Measurements from ENCODE around the gene F13B. TPM values are rescaled to one million over a fixed set of nuclear protein-coding genes. Genes with fewer than 3 reads are reported as not detected.
"Not testable (repeated sequence)": the region's sequence is repeated elsewhere in the genome, so short reads cannot be mapped to it uniquely, and the experiment has no call there.

Gene F13B
- total RNA-seq, 1 experiment from 2014 or later = not detected

- ChIA-PET CTCF (interaction anchor here (0.6 to 0.7 kb wide), 4 partner anchors 19 to 918 kb away, joined by 3 to 5 read pairs (median 3); no protein-coding TSS in a partner anchor), POLR2A (interaction anchor here (1.3 kb wide), 1 partner anchor 10 kb away, joined by 3 read pairs; no protein-coding TSS in a partner anchor)
- Mint-ChIP-seq H3K4me1 (ENCODE audit: insufficient read depth, unreplicated experiment) (peaks cover 13% of the 10 kb centered on the region), H3K27ac (ENCODE audit: low read depth, unreplicated experiment) (no peak overlapping the region), H3K4me3 (ENCODE audit: unreplicated experiment) (no peak overlapping the region), H3K36me3 (ENCODE audit: insufficient read depth, unreplicated experiment) (no peaks in the 10 kb centered on the region), H3K27me3 (ENCODE audit: insufficient read depth, unreplicated experiment) (no peaks in the 10 kb centered on the region), H3K9me3 (ENCODE audit: unreplicated experiment) (no peaks in the 10 kb centered on the region)
- intact Hi-C loops (cut with micrococcal nuclease) = no loop called here
- no peak for DNase-seq (ENCODE audit: unreplicated experiment)
- no peak for TF ChIP-seq CTCF (IDR thresholded peaks at IDR 0.05; ENCODE audit: unreplicated experiment)
- BruUV-seq (replicated peaks) = no TSS peak
Observed at GRCh38 chr1:197036861-197037260, 30.2 kb downstream of the F13B start.

- BruUV-seq (replicated peaks); H3K4me3 Mint-ChIP-seq (ENCODE audit: unreplicated experiment); POLR2A ChIA-PET; H3K36me3 Mint-ChIP-seq (ENCODE audit: insufficient read depth, unreplicated experiment); H3K27me3 Mint-ChIP-seq (ENCODE audit: insufficient read depth, unreplicated experiment); intact Hi-C loops (cut with micrococcal nuclease); H3K27ac Mint-ChIP-seq (ENCODE audit: low read depth, unreplicated experiment); CTCF ChIA-PET; H3K9me3 Mint-ChIP-seq (ENCODE audit: unreplicated experiment): not testable (repeated sequence)
- DNase-seq (ENCODE audit: unreplicated experiment) = peak; percentile 65
- peaks cover 13% of the 10 kb centered on the region for H3K4me1 Mint-ChIP-seq (ENCODE audit: insufficient read depth, unreplicated experiment)
Observed at GRCh38 chr1:197034631-197035339, 32.3 kb downstream of the F13B start.

- no peak overlapping the region for H3K27ac Mint-ChIP-seq (ENCODE audit: low read depth, unreplicated experiment)
- BruUV-seq (replicated peaks) = no TSS peak
- ChIA-PET POLR2A (no interaction called here), CTCF (interaction anchor here (0.6 to 1.0 kb wide), 2 partner anchors 195 to 334 kb away, joined by 3 read pairs; no protein-coding TSS in a partner anchor)
- H3K9me3 Mint-ChIP-seq (ENCODE audit: unreplicated experiment) = no peaks in the 10 kb centered on the region
- no peak for DNase-seq (ENCODE audit: unreplicated experiment)
- TF ChIP-seq CTCF (IDR thresholded peaks at IDR 0.05; ENCODE audit: unreplicated experiment) = no peak
- no peaks in the 10 kb centered on the region for H3K27me3 Mint-ChIP-seq (ENCODE audit: insufficient read depth, unreplicated experiment)
- intact Hi-C loops (cut with micrococcal nuclease) = no loop called here
- no peaks in the 10 kb centered on the region for H3K36me3 Mint-ChIP-seq (ENCODE audit: insufficient read depth, unreplicated experiment)
- peaks cover 4% of the 10 kb centered on the region for H3K4me1 Mint-ChIP-seq (ENCODE audit: insufficient read depth, unreplicated experiment)
- H3K4me3 Mint-ChIP-seq (ENCODE audit: unreplicated experiment) = no peak overlapping the region
Observed at GRCh38 chr1:197029749-197030148, 37.3 kb downstream of the F13B start.

- intact Hi-C loops (cut with micrococcal nuclease) = no loop called here
- no peak overlapping the region for H3K27ac Mint-ChIP-seq (ENCODE audit: low read depth, unreplicated experiment)
- ChIA-PET CTCF (interaction anchor here (0.7 to 1.2 kb wide), 5 partner anchors 11 to 122 kb away, joined by 3 to 4 read pairs (median 3); no protein-coding TSS in a partner anchor), POLR2A (no interaction called here)
- TF ChIP-seq CTCF (IDR thresholded peaks at IDR 0.05; ENCODE audit: unreplicated experiment) = no peak
- no peaks in the 10 kb centered on the region for H3K9me3 Mint-ChIP-seq (ENCODE audit: unreplicated experiment)
- no TSS peak for BruUV-seq (replicated peaks)
- no peaks in the 10 kb centered on the region for H3K4me1 Mint-ChIP-seq (ENCODE audit: insufficient read depth, unreplicated experiment)
- peak; percentile 44 for DNase-seq (ENCODE audit: unreplicated experiment)
- H3K27me3 Mint-ChIP-seq (ENCODE audit: insufficient read depth, unreplicated experiment) = no peaks in the 10 kb centered on the region
- H3K36me3 Mint-ChIP-seq (ENCODE audit: insufficient read depth, unreplicated experiment) = no peaks in the 10 kb centered on the region
- H3K4me3 Mint-ChIP-seq (ENCODE audit: unreplicated experiment) = no peak overlapping the region
Observed at GRCh38 chr1:197027359-197027758, 39.7 kb downstream of the F13B start.

All from MCF 10A (cell line).